GM18526 (cell line): Measurements from ENCODE around the gene TREML4.

Experiments used
- POLR2A ChIP-seq: IDR thresholded peaks from 3 replicates; pipeline ENCODE4 v1.6.1; 2011; ENCODE audit not compliant: insufficient read length; ENCODE audit errors: extremely low read depth

Gene TREML4

GRCh38 chr6:41263267-41263666 is 35.1 kb downstream of the TREML4 start:
- no peak for TF ChIP-seq POLR2A

- no peak for TF ChIP-seq POLR2A
Measured at GRCh38 chr6:41266541-41266940, 38.4 kb downstream of the TREML4 start.

GRCh38 chr6:41268478-41268877 is 40.3 kb downstream of the TREML4 start:
- TF ChIP-seq POLR2A, result no peak

GRCh38 chr6:41269166-41269565 is 41.0 kb downstream of the TREML4 start:
- TF ChIP-seq POLR2A, result no peak

- TF ChIP-seq POLR2A, result no peak
Measured at GRCh38 chr6:41269716-41270115, 41.6 kb downstream of the TREML4 start.

GRCh38 chr6:41271901-41272395 is 43.8 kb downstream of the TREML4 start:
- no peak for TF ChIP-seq POLR2A

GRCh38 chr6:41272591-41273240 is 44.6 kb downstream of the TREML4 start:
- no peak for TF ChIP-seq POLR2A

GRCh38 chr6:41273714-41274113 is 45.6 kb downstream of the TREML4 start:
- no peak for TF ChIP-seq POLR2A

GRCh38 chr6:41274256-41274655 is 46.1 kb downstream of the TREML4 start:
- no peak for TF ChIP-seq POLR2A

- no peak for TF ChIP-seq POLR2A
Measured at GRCh38 chr6:41275489-41275888, 47.3 kb downstream of the TREML4 start.

- TF ChIP-seq POLR2A, result no peak
Measured at GRCh38 chr6:41277605-41278004, 49.5 kb downstream of the TREML4 start.

- no peak for TF ChIP-seq POLR2A
Measured at GRCh38 chr6:41278699-41279405, 50.7 kb downstream of the TREML4 start.

GRCh38 chr6:41280381-41281057 is 52.4 kb downstream of the TREML4 start:
- no peak for TF ChIP-seq POLR2A

GRCh38 chr6:41283600-41283999 is 55.5 kb downstream of the TREML4 start:
- no peak for TF ChIP-seq POLR2A

- no peak for TF ChIP-seq POLR2A
Measured at GRCh38 chr6:41284726-41285125, 56.6 kb downstream of the TREML4 start.
